HEK293 (cell line): ENCODE measurements around the gene NDST1.
"Not testable (repeated sequence)": the region's sequence is repeated elsewhere in the genome, so short reads cannot be mapped to it uniquely, and the experiment has no call there.

Experiments
- CTCF ChIA-PET: fragments of 350-600 bp; formaldehyde crosslinking; extraction: SDS; loops from one replicate; lab custom pipeline; 2021; ENCODE audit warnings: antibody characterized with exemption; lab: Yijun Ruan, JAX
- POLR2A ChIA-PET: fragments of 300-600 bp; formaldehyde crosslinking; extraction: SDS; loops from one replicate; lab custom pipeline; 2020; ENCODE audit warnings: antibody characterized with exemption, inconsistent platforms; lab: Yijun Ruan, JAX
- H3K27ac ChIP-seq: fragments of 200-500 bp; sonication (Bioruptor generic); 2 replicates; pipeline ENCODE4 v1.5.1; 2014; ENCODE audit warnings: low read depth, low read length, control low read depth, inconsistent platforms; ENCODE audit errors: extremely low read depth
- H3K36me3 ChIP-seq, 2 experiments: fragments of 200-500 bp in 1 of 2; sonication (Bioruptor generic) in 1 of 2; 1 replicate in 1 of 2; 2 replicates in 1 of 2; pipeline ENCODE4 v1.5.1; 2014 to 2017; ENCODE audit warnings: inconsistent platforms in 2 of 2, low read length in 2 of 2; ENCODE audit not compliant: control insufficient read depth in 2 of 2, insufficient read depth in 1 of 2
- H3K4me1 ChIP-seq: fragments of 200-500 bp; sonication (Bioruptor generic); 2 replicates; pipeline ENCODE4 v1.5.1; 2014; ENCODE audit warnings: mild to moderate bottlenecking, low read length, inconsistent platforms; ENCODE audit not compliant: control insufficient read depth, insufficient read depth
- H3K4me3 ChIP-seq: 2 replicates; pipeline ENCODE4 v1.5.1; 2011; ENCODE audit warnings: low read depth, mild to moderate bottlenecking, control low read depth, low read length, moderate library complexity
- H3K9me3 ChIP-seq: fragments of 200-500 bp; sonication (Bioruptor generic); 2 replicates; pipeline ENCODE4 v1.5.1; 2014; ENCODE audit warnings: low read depth, low read length, inconsistent platforms; ENCODE audit not compliant: control insufficient read depth, insufficient read depth
- GFI1B ChIP-seq: fragments of 450-650 bp; formaldehyde crosslinking; IDR thresholded peaks from 2 replicates; pipeline ENCODE4 v1.5.1; 2016; ENCODE audit warnings: missing biosample characterization, missing genetic modification characterization
- GLIS1 ChIP-seq: fragments of 450-650 bp; formaldehyde crosslinking; IDR thresholded peaks from 2 replicates; pipeline ENCODE4 v1.5.1; 2016; ENCODE audit warnings: missing biosample characterization, missing genetic modification characterization
- HOXA7 ChIP-seq: sonication (generic); formaldehyde crosslinking; IDR thresholded peaks from 2 replicates; pipeline ENCODE4 v1.8.1; 2022; ENCODE audit warnings: missing genetic modification reagents, borderline replicate concordance
- ZIC2 ChIP-seq: fragments of 450-650 bp; formaldehyde crosslinking; IDR thresholded peaks from 2 replicates; pipeline ENCODE4 v1.5.1; 2016; ENCODE audit warnings: missing biosample characterization, missing genetic modification characterization
- ZNF175 ChIP-seq: fragments of 450-650 bp; formaldehyde crosslinking; IDR thresholded peaks from 2 replicates; pipeline ENCODE4 v1.5.1; 2016; ENCODE audit warnings: missing biosample characterization, missing genetic modification characterization
- ZNF239 ChIP-seq: fragments of 450-650 bp; formaldehyde crosslinking; IDR thresholded peaks from 2 replicates; pipeline ENCODE4 v1.5.1; 2016; ENCODE audit warnings: missing biosample characterization, missing genetic modification characterization
- ZNF311 ChIP-seq: fragments of 450-650 bp; formaldehyde crosslinking; IDR thresholded peaks from 2 replicates; pipeline ENCODE4 v1.5.1; 2017; ENCODE audit warnings: missing biosample characterization, missing genetic modification characterization, borderline replicate concordance
- ZNF664 ChIP-seq: fragments of 450-650 bp; formaldehyde crosslinking; IDR thresholded peaks from 2 replicates; pipeline ENCODE4 v1.5.1; 2016; ENCODE audit warnings: missing biosample characterization, missing genetic modification characterization
- ZNF76 ChIP-seq: fragments of 450-650 bp; formaldehyde crosslinking; IDR thresholded peaks from 2 replicates; pipeline ENCODE4; 2016; ENCODE audit warnings: low read depth, missing biosample characterization, missing genetic modification characterization, borderline replicate concordance
- ZNF843 ChIP-seq: fragments of 450-650 bp; formaldehyde crosslinking; IDR thresholded peaks from 2 replicates; pipeline ENCODE4 v1.5.1; 2016; ENCODE audit warnings: missing biosample characterization, missing genetic modification characterization
- ZSCAN16 ChIP-seq: fragments of 450-650 bp; formaldehyde crosslinking; IDR thresholded peaks from 2 replicates; pipeline ENCODE4 v1.5.1; 2016; ENCODE audit warnings: missing biosample characterization, missing genetic modification characterization
- ZSCAN30 ChIP-seq: fragments of 450-650 bp; IDR thresholded peaks from 2 replicates; pipeline ENCODE4 v1.5.1; 2018; ENCODE audit warnings: missing biosample characterization, mild to moderate bottlenecking, missing genetic modification characterization, moderate library complexity
- TF ChIP-seq, protein P1 (sequence below): fragments of 450-650 bp; formaldehyde crosslinking; IDR thresholded peaks from 2 replicates; pipeline ENCODE4 v1.5.1; 2017; ENCODE audit warnings: missing biosample characterization, missing genetic modification characterization
- TF ChIP-seq, protein P2 (sequence below): fragments of 450-650 bp; formaldehyde crosslinking; IDR thresholded peaks from 2 replicates; pipeline ENCODE4 v1.5.1; 2017; ENCODE audit warnings: missing biosample characterization, missing genetic modification characterization
- TF ChIP-seq, protein P3 (sequence below): fragments of 450-650 bp; formaldehyde crosslinking; IDR thresholded peaks from 2 replicates; pipeline ENCODE4 v1.5.1; 2016; ENCODE audit warnings: missing biosample characterization, missing genetic modification characterization
- TF ChIP-seq, protein P4 (sequence below): sonication (generic); formaldehyde crosslinking; IDR thresholded peaks from 2 replicates; pipeline ENCODE4 v1.8.1; 2022; ENCODE audit warnings: mild to moderate bottlenecking, moderate library complexity, missing genetic modification reagents
- TF ChIP-seq, protein P5 (sequence below): fragments of 450-650 bp; formaldehyde crosslinking; IDR thresholded peaks from 2 replicates; pipeline ENCODE4 v1.5.1; 2016; ENCODE audit warnings: missing biosample characterization, missing genetic modification characterization

The NDST1 gene

GRCh38 chr5:150469718-150470469, 38.0 kb upstream of the NDST1 start:
- CTCF ChIA-PET: no interaction called here
- H3K9me3 ChIP-seq: no peaks in the 10 kb centered on the region
- TF ChIP-seq ZSCAN30 (tag by site-specific recombination) (no peak), GLIS1 (tag by site-specific recombination) (peak; percentile 57), ZSCAN16 (tag by site-specific recombination) (no peak), ZNF239 (tag by site-specific recombination) (no peak), ZNF76 (tag by site-specific recombination) (no peak), HOXA7 (CRISPR knock-in tag) (no peak), ZNF311 (no peak), ZNF175 (tag by site-specific recombination) (no peak), GFI1B (no peak), ZNF843 (tag by site-specific recombination) (no peak), ZIC2 (tag by site-specific recombination) (peak; percentile 83)
- TF ChIP-seq, protein P1, sequence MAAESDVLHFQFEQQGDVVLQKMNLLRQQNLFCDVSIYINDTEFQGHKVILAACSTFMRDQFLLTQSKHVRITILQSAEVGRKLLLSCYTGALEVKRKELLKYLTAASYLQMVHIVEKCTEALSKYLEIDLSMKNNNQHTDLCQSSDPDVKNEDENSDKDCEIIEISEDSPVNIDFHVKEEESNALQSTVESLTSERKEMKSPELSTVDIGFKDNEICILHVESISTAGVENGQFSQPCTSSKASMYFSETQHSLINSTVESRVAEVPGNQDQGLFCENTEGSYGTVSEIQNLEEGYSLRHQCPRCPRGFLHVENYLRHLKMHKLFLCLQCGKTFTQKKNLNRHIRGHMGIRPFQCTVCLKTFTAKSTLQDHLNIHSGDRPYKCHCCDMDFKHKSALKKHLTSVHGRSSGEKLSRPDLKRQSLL: no peak
- TF ChIP-seq, protein P2, sequence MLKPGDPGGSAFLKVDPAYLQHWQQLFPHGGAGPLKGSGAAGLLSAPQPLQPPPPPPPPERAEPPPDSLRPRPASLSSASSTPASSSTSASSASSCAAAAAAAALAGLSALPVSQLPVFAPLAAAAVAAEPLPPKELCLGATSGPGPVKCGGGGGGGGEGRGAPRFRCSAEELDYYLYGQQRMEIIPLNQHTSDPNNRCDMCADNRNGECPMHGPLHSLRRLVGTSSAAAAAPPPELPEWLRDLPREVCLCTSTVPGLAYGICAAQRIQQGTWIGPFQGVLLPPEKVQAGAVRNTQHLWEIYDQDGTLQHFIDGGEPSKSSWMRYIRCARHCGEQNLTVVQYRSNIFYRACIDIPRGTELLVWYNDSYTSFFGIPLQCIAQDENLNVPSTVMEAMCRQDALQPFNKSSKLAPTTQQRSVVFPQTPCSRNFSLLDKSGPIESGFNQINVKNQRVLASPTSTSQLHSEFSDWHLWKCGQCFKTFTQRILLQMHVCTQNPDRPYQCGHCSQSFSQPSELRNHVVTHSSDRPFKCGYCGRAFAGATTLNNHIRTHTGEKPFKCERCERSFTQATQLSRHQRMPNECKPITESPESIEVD: no peak
- TF ChIP-seq, protein P3, sequence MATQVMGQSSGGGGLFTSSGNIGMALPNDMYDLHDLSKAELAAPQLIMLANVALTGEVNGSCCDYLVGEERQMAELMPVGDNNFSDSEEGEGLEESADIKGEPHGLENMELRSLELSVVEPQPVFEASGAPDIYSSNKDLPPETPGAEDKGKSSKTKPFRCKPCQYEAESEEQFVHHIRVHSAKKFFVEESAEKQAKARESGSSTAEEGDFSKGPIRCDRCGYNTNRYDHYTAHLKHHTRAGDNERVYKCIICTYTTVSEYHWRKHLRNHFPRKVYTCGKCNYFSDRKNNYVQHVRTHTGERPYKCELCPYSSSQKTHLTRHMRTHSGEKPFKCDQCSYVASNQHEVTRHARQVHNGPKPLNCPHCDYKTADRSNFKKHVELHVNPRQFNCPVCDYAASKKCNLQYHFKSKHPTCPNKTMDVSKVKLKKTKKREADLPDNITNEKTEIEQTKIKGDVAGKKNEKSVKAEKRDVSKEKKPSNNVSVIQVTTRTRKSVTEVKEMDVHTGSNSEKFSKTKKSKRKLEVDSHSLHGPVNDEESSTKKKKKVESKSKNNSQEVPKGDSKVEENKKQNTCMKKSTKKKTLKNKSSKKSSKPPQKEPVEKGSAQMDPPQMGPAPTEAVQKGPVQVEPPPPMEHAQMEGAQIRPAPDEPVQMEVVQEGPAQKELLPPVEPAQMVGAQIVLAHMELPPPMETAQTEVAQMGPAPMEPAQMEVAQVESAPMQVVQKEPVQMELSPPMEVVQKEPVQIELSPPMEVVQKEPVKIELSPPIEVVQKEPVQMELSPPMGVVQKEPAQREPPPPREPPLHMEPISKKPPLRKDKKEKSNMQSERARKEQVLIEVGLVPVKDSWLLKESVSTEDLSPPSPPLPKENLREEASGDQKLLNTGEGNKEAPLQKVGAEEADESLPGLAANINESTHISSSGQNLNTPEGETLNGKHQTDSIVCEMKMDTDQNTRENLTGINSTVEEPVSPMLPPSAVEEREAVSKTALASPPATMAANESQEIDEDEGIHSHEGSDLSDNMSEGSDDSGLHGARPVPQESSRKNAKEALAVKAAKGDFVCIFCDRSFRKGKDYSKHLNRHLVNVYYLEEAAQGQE (tag by site-specific recombination): peak; percentile 88
- TF ChIP-seq, protein P4, sequence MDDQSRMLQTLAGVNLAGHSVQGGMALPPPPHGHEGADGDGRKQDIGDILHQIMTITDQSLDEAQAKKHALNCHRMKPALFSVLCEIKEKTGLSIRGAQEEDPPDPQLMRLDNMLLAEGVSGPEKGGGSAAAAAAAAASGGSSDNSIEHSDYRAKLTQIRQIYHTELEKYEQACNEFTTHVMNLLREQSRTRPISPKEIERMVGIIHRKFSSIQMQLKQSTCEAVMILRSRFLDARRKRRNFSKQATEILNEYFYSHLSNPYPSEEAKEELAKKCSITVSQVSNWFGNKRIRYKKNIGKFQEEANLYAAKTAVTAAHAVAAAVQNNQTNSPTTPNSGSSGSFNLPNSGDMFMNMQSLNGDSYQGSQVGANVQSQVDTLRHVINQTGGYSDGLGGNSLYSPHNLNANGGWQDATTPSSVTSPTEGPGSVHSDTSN (CRISPR knock-in tag): no peak
- TF ChIP-seq, all 188 proteins: peak for 3
- no peak overlapping the region for H3K4me3 ChIP-seq
- H3K36me3 ChIP-seq: no peaks in the 10 kb centered on the region
- no peak overlapping the region for H3K27ac ChIP-seq
- no peaks in the 10 kb centered on the region for H3K4me1 ChIP-seq
- POLR2A ChIA-PET: no interaction called here

GRCh38 chr5:150473673-150474358, 34.1 kb upstream of the NDST1 start:
- no peaks in the 10 kb centered on the region for H3K4me1 ChIP-seq
- H3K9me3 ChIP-seq: no peaks in the 10 kb centered on the region
- CTCF ChIA-PET: interaction anchor here (0.6 to 1.3 kb wide), 2 partner anchors 15 to 77 kb away, joined by 3 read pairs; no protein-coding TSS in a partner anchor
- no peak overlapping the region for H3K4me3 ChIP-seq
- no peaks in the 10 kb centered on the region for H3K36me3 ChIP-seq
- TF ChIP-seq, protein P5, sequence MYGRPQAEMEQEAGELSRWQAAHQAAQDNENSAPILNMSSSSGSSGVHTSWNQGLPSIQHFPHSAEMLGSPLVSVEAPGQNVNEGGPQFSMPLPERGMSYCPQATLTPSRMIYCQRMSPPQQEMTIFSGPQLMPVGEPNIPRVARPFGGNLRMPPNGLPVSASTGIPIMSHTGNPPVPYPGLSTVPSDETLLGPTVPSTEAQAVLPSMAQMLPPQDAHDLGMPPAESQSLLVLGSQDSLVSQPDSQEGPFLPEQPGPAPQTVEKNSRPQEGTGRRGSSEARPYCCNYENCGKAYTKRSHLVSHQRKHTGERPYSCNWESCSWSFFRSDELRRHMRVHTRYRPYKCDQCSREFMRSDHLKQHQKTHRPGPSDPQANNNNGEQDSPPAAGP: no peak
- peak; percentile 95 for TF ChIP-seq ZNF664 (tag by site-specific recombination)
- TF ChIP-seq, all 188 proteins: peak for 1
- H3K27ac ChIP-seq: no peak overlapping the region
- POLR2A ChIA-PET: interaction anchor here (0.6 to 0.7 kb wide), 3 partner anchors 11 to 418 kb away, joined by 3 to 5 read pairs (median 3); no protein-coding TSS in a partner anchor

GRCh38 chr5:150476568-150476967, 31.4 kb upstream of the NDST1 start:
- H3K27ac ChIP-seq, CTCF ChIA-PET: not testable (repeated sequence)

More at GRCh38 chr5:150476568-150476967, 31.4 kb upstream of the NDST1 start:
- H3K36me3 ChIP-seq, POLR2A ChIA-PET, H3K9me3 ChIP-seq, H3K4me1 ChIP-seq, H3K4me3 ChIP-seq: not testable (repeated sequence)
